MCF 10A (cell line): Measurements from ENCODE around the gene OR11A1. TPM values are rescaled to one million over a fixed set of nuclear protein-coding genes. Genes with fewer than 3 reads are reported as not detected.

Source experiments
- BruUV-seq: library from RNA; stranded (reverse); fragments of 400-500 nt; replicated peaks from 2 replicates; lab custom pipeline; 2021; lab: Mats Ljungman, UMichigan
- CTCF ChIA-PET: fragments of 300-600 bp; sonication (Branson Sonifier 250); formaldehyde crosslinking; extraction: SDS; loops from one replicate; lab custom pipeline; 2021; ENCODE audit warnings: antibody characterized with exemption, inconsistent platforms; lab: Yijun Ruan, JAX
- POLR2A ChIA-PET: fragments of 300-600, 350-650 bp; sonication (Branson Sonifier 250); formaldehyde crosslinking; extraction: SDS; loops from one replicate; lab custom pipeline; 2020; ENCODE audit warnings: antibody characterized with exemption, inconsistent platforms; lab: Yijun Ruan, JAX
- DNase-seq: peaks from one replicate; pipeline ENCODE4 v3.0.0-alpha.2; 2018; ENCODE audit not compliant: unreplicated experiment
- H3K27ac Mint-ChIP-seq: one replicate; pipeline ENCODE4 v1.8.0; 2022; ENCODE audit warnings: mild to moderate bottlenecking, low read depth, mixed read lengths; ENCODE audit not compliant: unreplicated experiment
- H3K27me3 Mint-ChIP-seq: one replicate; pipeline ENCODE4 v1.8.0; 2022; ENCODE audit warnings: mixed read lengths; ENCODE audit not compliant: insufficient read depth, unreplicated experiment
- H3K36me3 Mint-ChIP-seq: one replicate; pipeline ENCODE4 v1.8.0; 2022; ENCODE audit warnings: mild to moderate bottlenecking, moderate library complexity, mixed read lengths; ENCODE audit not compliant: insufficient read depth, unreplicated experiment
- H3K4me1 Mint-ChIP-seq: one replicate; pipeline ENCODE4 v1.8.0; 2022; ENCODE audit warnings: mixed read lengths; ENCODE audit not compliant: insufficient read depth, unreplicated experiment
- H3K4me3 Mint-ChIP-seq: one replicate; pipeline ENCODE4 v1.8.0; 2022; ENCODE audit warnings: mild to moderate bottlenecking, moderate library complexity, mixed read lengths; ENCODE audit not compliant: unreplicated experiment
- H3K9me3 Mint-ChIP-seq: one replicate; pipeline ENCODE4 v1.8.0; 2022; ENCODE audit warnings: mixed read lengths; ENCODE audit not compliant: unreplicated experiment
- CTCF ChIP-seq: fragments of 200-600 bp; IDR thresholded peaks from one replicate; pipeline ENCODE4 v1.8.0; 2022; ENCODE audit warnings: antibody characterized with exemption, mild to moderate bottlenecking; ENCODE audit not compliant: unreplicated experiment
- intact Hi-C: fragments of 100-400 bp; cut with micrococcal nuclease; formaldehyde crosslinking; loops from 2 replicates; pipeline ENCODE4 v1.14.1; 2022
- total RNA-seq: library from RNA; stranded (reverse); gene quantifications from 2 replicates; pipeline ENCODE4 v1.2.3, GENCODE V29; 2022

OR11A1 gene
- total RNA-seq, 1 experiment from 2014 or later: not detected

- BruUV-seq: no TSS peak
- H3K36me3 Mint-ChIP-seq: no peaks in the 10 kb centered on the region
- peaks cover 4% of the 10 kb centered on the region for H3K4me1 Mint-ChIP-seq
- no peak for TF ChIP-seq CTCF
- H3K9me3 Mint-ChIP-seq: no peaks in the 10 kb centered on the region
- intact Hi-C loops: no loop called here
- no peak overlapping the region for H3K27ac Mint-ChIP-seq
- POLR2A ChIA-PET: no interaction called here
- CTCF ChIA-PET: no interaction called here
- peaks cover 13% of the 10 kb centered on the region for H3K27me3 Mint-ChIP-seq
- no peak overlapping the region for H3K4me3 Mint-ChIP-seq
- DNase-seq: no peak
These were observed 29.7 kb upstream of the OR11A1 start for GRCh38 chr6:29486577-29486976.

- TF ChIP-seq CTCF: no peak
- H3K36me3 Mint-ChIP-seq: no peaks in the 10 kb centered on the region
- peaks cover 13% of the 10 kb centered on the region for H3K27me3 Mint-ChIP-seq
- POLR2A ChIA-PET: no interaction called here
- no peak overlapping the region for H3K27ac Mint-ChIP-seq
- intact Hi-C loops: no loop called here
- CTCF ChIA-PET: no interaction called here
- no TSS peak for BruUV-seq
- DNase-seq: no peak
- H3K9me3 Mint-ChIP-seq: no peaks in the 10 kb centered on the region
- peaks cover 4% of the 10 kb centered on the region for H3K4me1 Mint-ChIP-seq
- H3K4me3 Mint-ChIP-seq: no peak overlapping the region
These were observed 26.9 kb upstream of the OR11A1 start for GRCh38 chr6:29483735-29484134.

- BruUV-seq: no TSS peak
- intact Hi-C loops: no loop called here
- no peak overlapping the region for H3K27ac Mint-ChIP-seq
These were observed 26.3 kb upstream of the OR11A1 start for GRCh38 chr6:29483186-29483585.

GRCh38 chr6:29479560-29479959 lies 22.7 kb upstream of the OR11A1 start:
- H3K27ac Mint-ChIP-seq: no peak overlapping the region
- H3K9me3 Mint-ChIP-seq: no peaks in the 10 kb centered on the region
- ChIA-PET CTCF (interaction anchor here (1.0 kb wide), 1 partner anchor 108 kb away, joined by 3 read pairs; no protein-coding TSS in a partner anchor), POLR2A (no interaction called here)
- H3K4me3 Mint-ChIP-seq: no peak overlapping the region
- intact Hi-C loops: no loop called here
- DNase-seq: no peak
- no peaks in the 10 kb centered on the region for H3K4me1 Mint-ChIP-seq
- TF ChIP-seq CTCF: no peak
- BruUV-seq: no TSS peak
- H3K36me3 Mint-ChIP-seq: no peaks in the 10 kb centered on the region
- no peaks in the 10 kb centered on the region for H3K27me3 Mint-ChIP-seq

More at GRCh38 chr6:29483186-29483585, 26.3 kb upstream of the OR11A1 start:
- ChIA-PET POLR2A (no interaction called here), CTCF (no interaction called here)
- no peak for TF ChIP-seq CTCF
- no peak overlapping the region for H3K4me3 Mint-ChIP-seq
- DNase-seq: no peak
- peaks cover 13% of the 10 kb centered on the region for H3K27me3 Mint-ChIP-seq
- peaks cover 4% of the 10 kb centered on the region for H3K4me1 Mint-ChIP-seq
- H3K9me3 Mint-ChIP-seq: no peaks in the 10 kb centered on the region
- no peaks in the 10 kb centered on the region for H3K36me3 Mint-ChIP-seq
